Posterior vena cava (tissue), 2 donors: Measurements from ENCODE around the gene PRSS36. TPM values are rescaled to one million over a fixed set of nuclear protein-coding genes. Genes with fewer than 3 reads are reported as not detected.
"Not testable (repeated sequence)": the region's sequence is repeated elsewhere in the genome, so short reads cannot be mapped to it uniquely, and the experiment has no call there.

Experiments
- DNase-seq: peaks from one replicate; pipeline ENCODE4 v3.0.0-alpha.2; 2020; ENCODE audit warnings: low spot score
- intact Hi-C, 2 donors: fragments of 100-400 bp; cut with DNase I; formaldehyde crosslinking; loops; one replicate each; pipeline versions ENCODE4 v1.14.1 to v1.14.2; 2022 to 2023
- total RNA-seq, 2 donors: library from RNA; stranded (reverse); fragmentation: NEBNext Ultra II Directional; extraction: Animal tissue kit (Norgen Biotek cat#: 25700); gene quantifications; one replicate each; pipeline ENCODE4 v1.2.1, GENCODE V29; 2021
- donor health status: DM: yes; HTN: yes; CAD: no.
- donor health status: DM: yes; HTN: yes; CAD: no.

PRSS36 gene
- total RNA-seq, 2 donors from 2014 or later, result 2.9 to 5.2 TPM

GRCh38 chr16:31145398-31145990, 4.4 kb downstream of the PRSS36 start:
- no peak for DNase-seq
- intact Hi-C loops, result no loop called here

- DNase-seq, intact Hi-C loops: not testable (repeated sequence)
These were observed 5.4 kb downstream of the PRSS36 start for GRCh38 chr16:31144418-31144817.

GRCh38 chr16:31143694-31144148, 6.1 kb downstream of the PRSS36 start:
- intact Hi-C loops, result no loop called here
- DNase-seq, result no peak

GRCh38 chr16:31143011-31143693, 6.7 kb downstream of the PRSS36 start:
- no peak for DNase-seq
- intact Hi-C loops, result no loop called here

GRCh38 chr16:31142109-31143010, 7.5 kb downstream of the PRSS36 start:
- intact Hi-C loops, result no loop called here
- DNase-seq, result peak; percentile 100

GRCh38 chr16:31141489-31142108, 8.3 kb downstream of the PRSS36 start:
- no peak for DNase-seq
- intact Hi-C loops, result no loop called here

- intact Hi-C loops, DNase-seq: not testable (repeated sequence)
These were observed 8.8 kb downstream of the PRSS36 start for GRCh38 chr16:31141071-31141469.

GRCh38 chr16:31138621-31139578, 11.0 kb downstream of the PRSS36 start:
- peak; percentile 84 for DNase-seq
- intact Hi-C loops, result loop anchor here in 1 of 2 donors (5.0 kb wide), 1 partner anchor 573 kb away; a partner anchor contains a TSS

- intact Hi-C loops, result loop anchor here in 1 of 2 donors (5.0 kb wide), 1 partner anchor 575 kb away; a partner anchor contains a TSS
These were observed 12.9 kb downstream of the PRSS36 start for GRCh38 chr16:31136822-31137499.

GRCh38 chr16:31136287-31136662, 13.6 kb downstream of the PRSS36 start:
- intact Hi-C loops, result loop anchor here in 1 of 2 donors (5.0 kb wide), 1 partner anchor 576 kb away; a partner anchor contains a TSS
- DNase-seq, result no peak

More at GRCh38 chr16:31136822-31137499, 12.9 kb downstream of the PRSS36 start:
- DNase-seq, result not testable (repeated sequence)

GRCh38 chr16:31135535-31136286, 14.2 kb downstream of the PRSS36 start, which contains the start of gene PRSS8:
PRSS8 (minus strand) TSS chr16:31135727; CDS start chr16:31135498, 229 bp downstream.
- DNase-seq, result no peak
- intact Hi-C loops, result loop anchor here in 1 of 2 donors (5.0 kb wide), 1 partner anchor 577 kb away; a partner anchor contains a TSS

- DNase-seq, result no peak
- intact Hi-C loops, result loop anchor here in 1 of 2 donors (5.0 kb wide), 2 partner anchors 577 to 1388 kb away; partner anchors contain the start of gene C16orf54
These were observed 15.0 kb downstream of the PRSS36 start for GRCh38 chr16:31134625-31135534.

GRCh38 chr16:31134091-31134571, 15.7 kb downstream of the PRSS36 start:
- no peak for DNase-seq
- intact Hi-C loops, result loop anchor here in 1 of 2 donors (5.0 kb wide), 1 partner anchor 1387 kb away; the partner anchor contains the start of gene C16orf54

- intact Hi-C loops, result loop anchor here in 1 of 2 donors (5.0 kb wide), 1 partner anchor 1386 kb away; the partner anchor contains the start of gene C16orf54
- no peak for DNase-seq
These were observed 16.8 kb downstream of the PRSS36 start for GRCh38 chr16:31133046-31133501.
